SK-N-SH (cell line): Measurements from ENCODE around the gene ARAP1.

Experiments used
- CHD2 ChIP-seq: fragments of 150-350 bp; IDR thresholded peaks from 2 replicates; pipeline ENCODE4 v1.6.1; 2018; ENCODE audit warnings: low read length; ENCODE audit not compliant: partially characterized antibody
- CTCF ChIP-seq: fragments of 200-600 bp; sonication (generic); IDR thresholded peaks from 2 replicates; pipeline ENCODE4 v1.6.1; 2017; ENCODE audit warnings: antibody characterized with exemption, mild to moderate bottlenecking, moderate library complexity
- EP300 ChIP-seq, 2 experiments: IDR thresholded peaks; 2 replicates each; pipeline versions ENCODE4 v1.4.0 to v1.6.1; 2012; ENCODE audit warnings: borderline replicate concordance in 1 of 2, low read depth in 1 of 2, low read length in 1 of 2
- EZH2phosphoT487 ChIP-seq: fragments of 200-600 bp; sonication (generic); IDR thresholded peaks from 2 replicates; pipeline ENCODE4 v1.6.1; 2017; ENCODE audit warnings: low read depth, mixed run types, mild to moderate bottlenecking, antibody characterized with exemption, moderate library complexity, borderline replicate concordance
- GABPA ChIP-seq: IDR thresholded peaks from 2 replicates; pipeline ENCODE4 v1.4.0; 2012; ENCODE audit warnings: low read depth, mild to moderate bottlenecking
- MAX ChIP-seq: IDR thresholded peaks from 2 replicates; pipeline ENCODE4 v1.4.0; 2012; ENCODE audit warnings: low read depth
- PBX3 ChIP-seq: IDR thresholded peaks from 2 replicates; pipeline ENCODE4; 2012
- POLR2AphosphoS5 ChIP-seq: IDR thresholded peaks from 2 replicates; pipeline ENCODE4 v1.6.1; 2012; ENCODE audit warnings: low read depth, low read length
- RAD21 ChIP-seq: IDR thresholded peaks from 2 replicates; pipeline ENCODE4 v1.6.1; 2012; ENCODE audit warnings: mild to moderate bottlenecking, low read length
- SIN3A ChIP-seq: IDR thresholded peaks from 2 replicates; pipeline ENCODE4 v1.6.1; 2012; ENCODE audit warnings: low read depth, mild to moderate bottlenecking, low read length, moderate library complexity, borderline replicate concordance
- YY1 ChIP-seq: IDR thresholded peaks from 2 replicates; pipeline ENCODE4 v1.4.0; 2012; ENCODE audit warnings: low read depth, mild to moderate bottlenecking

GRCh38 chr11:72697814-72698213 is 54.4 kb downstream of the ARAP1 start:
- TF ChIP-seq EP300 (IDR thresholded peaks at IDR 0.05; ENCODE audit: borderline replicate concordance in 1 of 2, low read depth in 1 of 2, low read length in 1 of 2) (no peak), MAX (no peak), RAD21 (no peak), CTCF (no peak), EZH2phosphoT487 (no peak), POLR2AphosphoS5 (no peak), YY1 (no peak), CHD2 (no peak), GABPA (no peak), PBX3 (no peak), SIN3A (no peak)
